ENCODE results near the gene SEC24B.

Gene SEC24B

DNA sequence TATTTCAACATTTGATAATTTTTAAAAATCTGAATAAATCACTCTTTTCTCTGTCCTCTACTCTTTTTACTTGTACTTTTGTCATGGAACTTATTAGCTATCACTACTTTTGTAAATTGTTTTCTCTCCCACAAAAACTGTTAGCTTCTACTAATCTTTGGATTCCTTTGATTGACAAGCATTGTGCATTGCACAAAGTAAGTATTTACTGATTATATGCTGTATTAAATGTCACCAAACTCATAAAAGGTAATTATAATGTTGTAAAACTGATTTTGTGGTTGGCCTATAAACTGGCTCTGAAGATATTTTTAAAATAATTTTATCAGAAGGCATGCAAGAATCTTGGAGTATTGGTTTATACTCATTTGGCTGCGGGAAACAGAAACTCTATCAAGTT is 15.0 kb upstream of the SEC24B start:
- Mint-ChIP-seq H3K9me3 (no peaks in the 10 kb centered on the region), H3K27ac (no peak overlapping the region), H3K4me1 (peaks cover 8% of the 10 kb centered on the region), H3K27me3 (no peaks in the 10 kb centered on the region), H3K4me3 (no peak overlapping the region)
- DNase-seq (no peak), ATAC-seq (no peak)

DNA sequence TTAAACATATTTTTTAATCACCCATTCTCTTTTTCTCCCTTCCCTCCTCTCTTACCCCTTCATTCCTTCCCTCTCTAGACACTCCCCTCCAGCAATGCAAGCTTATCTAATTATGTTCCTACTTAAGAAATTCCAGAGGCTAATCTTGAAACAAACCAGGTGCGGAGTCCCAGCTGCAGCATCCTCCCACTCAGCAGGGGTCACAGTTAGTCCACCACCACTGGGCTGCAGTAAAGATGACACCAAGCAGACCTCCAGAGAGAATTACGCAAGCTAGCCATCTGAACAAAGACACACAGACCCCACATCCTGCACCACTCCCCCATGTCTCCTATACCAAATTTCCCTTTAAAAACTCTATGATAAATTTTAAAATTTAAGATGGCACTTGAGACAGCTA is 13.9 kb upstream of the SEC24B start:
- Mint-ChIP-seq H3K27me3 (no peaks in the 10 kb centered on the region), H3K4me1 (peaks cover 8% of the 10 kb centered on the region), H3K27ac (no peak overlapping the region), H3K9me3 (no peaks in the 10 kb centered on the region), H3K4me3 (no peak overlapping the region)
- ATAC-seq (no peak), DNase-seq (no peak)

DNA sequence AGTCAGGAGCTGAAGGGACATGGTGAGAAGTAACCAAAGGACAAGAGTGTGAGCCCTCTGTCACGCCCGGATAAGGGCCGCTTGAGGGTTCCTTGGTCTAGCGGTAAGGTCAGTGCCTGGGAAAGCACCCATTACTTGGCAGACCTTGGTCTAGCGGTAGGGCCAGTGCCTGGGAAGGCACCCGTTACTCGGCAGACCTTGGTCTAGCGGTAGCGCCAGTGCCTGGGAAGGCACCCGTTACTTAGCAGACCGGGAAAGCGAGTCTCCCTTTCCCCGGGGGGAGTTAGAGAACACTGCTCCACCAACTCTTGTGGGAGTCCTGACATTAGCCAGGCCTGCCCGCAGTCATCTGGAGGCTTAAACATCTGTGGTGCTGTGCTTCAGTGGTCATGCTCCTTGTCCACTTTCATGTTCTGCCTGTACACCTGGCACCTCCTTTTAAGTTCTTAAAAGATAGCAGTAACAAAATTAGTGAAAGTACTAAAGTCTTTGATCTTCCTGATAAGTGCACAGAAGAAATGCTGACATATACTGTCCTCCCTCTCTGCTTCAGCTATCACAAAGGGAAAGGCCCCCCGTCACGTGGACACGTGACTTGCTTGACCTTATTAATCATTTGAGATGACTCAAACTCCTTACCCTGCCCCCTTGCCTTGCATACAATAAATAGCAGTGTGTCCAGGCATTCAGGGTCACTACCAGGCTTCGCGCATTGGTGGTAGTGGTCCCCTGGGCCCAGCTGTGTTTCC is 9.3 kb upstream of the SEC24B start:
- no peak overlapping the region for H3K4me3 Mint-ChIP-seq
- H3K9me3 Mint-ChIP-seq: no peaks in the 10 kb centered on the region
- peaks cover 11% of the 10 kb centered on the region for H3K4me1 Mint-ChIP-seq
- H3K27me3 Mint-ChIP-seq: no peaks in the 10 kb centered on the region
- ATAC-seq (no peak), DNase-seq (no peak)
- H3K27ac Mint-ChIP-seq: no peak overlapping the region

DNA sequence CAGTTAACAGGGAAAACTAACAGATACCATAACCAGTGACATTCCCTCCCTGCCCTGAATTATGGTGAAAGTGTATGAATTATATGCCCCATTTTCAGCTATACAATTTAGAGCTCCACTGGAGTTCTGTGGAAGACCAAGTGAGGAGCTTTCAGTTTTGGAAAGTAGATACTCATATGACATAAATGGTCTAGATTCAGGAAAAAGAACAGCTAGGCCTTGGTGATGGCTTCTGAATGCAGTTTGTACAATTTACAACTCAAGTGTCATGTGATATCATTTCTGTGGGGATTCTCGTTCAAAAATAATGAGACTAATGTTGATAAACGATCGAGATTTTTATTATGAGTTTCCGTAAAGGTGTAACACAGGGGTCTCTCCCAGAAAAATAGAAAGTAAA is 8.2 kb upstream of the SEC24B start:
- no peaks in the 10 kb centered on the region for H3K27me3 Mint-ChIP-seq
- no peak overlapping the region for H3K27ac Mint-ChIP-seq
- peaks cover 20% of the 10 kb centered on the region for H3K4me1 Mint-ChIP-seq
- DNase-seq: no peak
- ATAC-seq: no peak
- H3K4me3 Mint-ChIP-seq: no peak overlapping the region
- no peaks in the 10 kb centered on the region for H3K9me3 Mint-ChIP-seq

DNA sequence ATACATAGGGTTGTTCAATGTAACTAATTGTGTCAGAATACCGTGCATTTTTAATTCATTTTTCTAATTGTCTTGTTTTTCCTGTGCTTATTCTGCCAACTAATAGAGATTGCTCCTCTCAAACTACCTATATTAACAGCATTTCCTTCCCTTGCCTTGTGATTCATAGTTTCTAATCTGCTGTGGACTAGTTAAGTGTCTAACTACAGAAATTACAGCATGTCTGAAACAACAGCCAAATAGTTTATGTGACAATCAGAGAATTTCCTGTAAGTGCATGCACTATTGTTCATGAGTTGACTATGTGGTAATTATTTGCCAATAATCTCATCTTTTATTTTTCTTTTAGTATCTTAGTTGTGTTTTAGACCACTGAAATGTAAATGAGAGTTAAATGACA is 4.1 kb upstream of the SEC24B start:
- Mint-ChIP-seq H3K27ac (peak overlapping the region in 1 of 2 donors; percentile 83), H3K4me1 (peaks cover 27% of the 10 kb centered on the region), H3K4me3 (peak overlapping the region in 1 of 2 donors; percentile 25), H3K27me3 (no peaks in the 10 kb centered on the region), H3K9me3 (no peaks in the 10 kb centered on the region)
- DNase-seq: no peak
- ATAC-seq: peak; percentile 29

DNA sequence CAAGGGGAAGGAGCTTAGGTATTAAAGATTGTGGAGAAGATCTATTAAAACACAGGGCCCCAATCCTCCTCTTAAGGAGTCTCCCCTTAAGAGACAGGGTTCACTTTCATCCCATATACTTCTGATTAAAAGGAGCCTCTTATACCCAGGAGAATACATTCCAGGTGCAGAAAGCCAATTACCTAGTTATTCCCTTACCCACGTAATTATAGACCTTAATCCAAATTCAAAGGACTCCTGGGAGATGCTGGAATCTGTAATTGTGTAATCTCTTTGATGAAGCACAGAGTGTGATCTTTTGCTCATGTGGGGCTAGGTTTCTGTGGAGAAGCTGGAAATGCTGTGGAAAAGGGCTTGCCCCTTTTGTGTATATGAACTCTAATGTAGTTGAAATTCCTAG is 1.4 kb upstream of the SEC24B start:
- Mint-ChIP-seq H3K4me3 (peak overlapping the region in 1 of 2 donors; percentile 85), H3K4me1 (peaks cover 50% of the 10 kb centered on the region), H3K27ac (no peak overlapping the region), H3K27me3 (no peaks in the 10 kb centered on the region), H3K9me3 (no peaks in the 10 kb centered on the region)
- ATAC-seq (no peak), DNase-seq (no peak)

DNA sequence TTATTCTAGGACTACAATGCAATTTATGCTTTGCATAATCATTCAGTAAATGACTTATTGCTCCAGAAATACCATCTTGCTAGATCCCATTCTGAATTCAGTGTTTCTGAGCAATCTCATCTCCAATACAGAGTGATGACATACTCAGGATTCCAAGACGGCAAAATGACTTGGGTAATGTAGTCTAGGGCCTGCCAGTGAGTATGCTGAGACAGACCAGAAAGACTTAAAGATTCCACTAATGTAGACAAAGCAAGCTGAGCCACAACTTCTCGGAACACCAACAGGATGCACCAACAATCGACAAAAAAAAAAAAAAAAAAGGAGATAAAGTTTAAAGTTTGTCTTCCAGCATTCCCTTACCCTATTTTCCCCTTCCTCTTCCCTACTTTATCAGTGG is 919 bp upstream of the SEC24B start:
- peak overlapping the region; percentile 79 to 85 for H3K4me3 Mint-ChIP-seq
- peak overlapping the region; percentile 92 for H3K27ac Mint-ChIP-seq
- peaks cover 55% of the 10 kb centered on the region for H3K4me1 Mint-ChIP-seq
- no peaks in the 10 kb centered on the region for H3K9me3 Mint-ChIP-seq
- DNase-seq (no peak), ATAC-seq (no peak)
- H3K27me3 Mint-ChIP-seq: no peaks in the 10 kb centered on the region

DNA sequence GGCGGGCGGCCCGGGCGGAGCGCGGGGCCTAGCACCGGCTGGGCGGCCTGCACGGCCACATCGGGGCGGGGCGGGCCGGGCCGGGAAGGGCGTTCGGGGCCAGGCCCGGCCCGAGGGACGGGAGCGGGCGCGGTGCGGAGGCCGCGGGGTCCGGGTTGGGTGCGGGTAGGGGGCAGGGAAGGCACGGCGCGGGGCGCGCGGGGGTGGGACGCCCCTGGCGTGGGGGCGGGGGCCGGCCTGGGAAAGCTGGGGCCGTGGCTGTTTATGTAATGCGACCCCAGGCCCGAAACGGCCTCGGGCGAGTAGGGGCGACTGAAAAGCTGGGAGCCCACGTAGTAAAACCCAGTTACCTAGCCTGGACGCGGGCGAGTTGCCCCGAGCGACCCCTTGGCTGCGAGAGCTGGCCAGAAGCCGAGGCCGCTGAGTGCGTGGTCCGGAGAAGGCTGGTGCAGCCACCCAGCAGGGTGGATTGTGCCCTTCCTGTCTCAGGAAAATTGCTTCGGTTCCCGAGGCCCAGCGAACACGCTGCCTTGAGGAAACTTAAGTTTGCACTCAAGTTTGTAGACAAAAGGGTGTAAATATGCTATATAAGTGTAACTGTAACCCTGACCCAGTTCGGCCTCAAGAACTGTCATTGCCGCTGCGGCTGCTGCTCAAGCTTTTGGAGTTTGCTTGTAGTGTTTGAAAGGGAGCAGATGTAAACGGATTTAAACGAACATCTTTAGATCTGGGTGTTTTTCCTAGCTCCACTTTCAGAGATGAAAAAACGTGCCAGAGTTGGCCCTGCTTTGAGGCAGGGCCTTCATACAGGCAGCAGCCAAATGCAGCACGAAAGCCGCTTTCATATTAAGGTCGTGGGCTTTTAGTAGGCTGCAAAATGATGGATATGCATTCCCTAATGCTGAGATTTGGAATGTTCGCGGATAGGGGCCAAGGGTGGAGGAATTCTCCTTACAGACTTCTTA is 674 bp downstream of the SEC24B start:
- DNase-seq (peak in 1 of 2 donors; percentile 23), ATAC-seq (peak; percentile 68)
- peak overlapping the region; percentile 72 to 82 for H3K4me3 Mint-ChIP-seq
- no peaks in the 10 kb centered on the region for H3K27me3 Mint-ChIP-seq
- peak overlapping the region in 1 of 2 donors; percentile 21 for H3K27ac Mint-ChIP-seq
- no peaks in the 10 kb centered on the region for H3K9me3 Mint-ChIP-seq
- H3K4me1 Mint-ChIP-seq: peaks cover 67% of the 10 kb centered on the region

DNA sequence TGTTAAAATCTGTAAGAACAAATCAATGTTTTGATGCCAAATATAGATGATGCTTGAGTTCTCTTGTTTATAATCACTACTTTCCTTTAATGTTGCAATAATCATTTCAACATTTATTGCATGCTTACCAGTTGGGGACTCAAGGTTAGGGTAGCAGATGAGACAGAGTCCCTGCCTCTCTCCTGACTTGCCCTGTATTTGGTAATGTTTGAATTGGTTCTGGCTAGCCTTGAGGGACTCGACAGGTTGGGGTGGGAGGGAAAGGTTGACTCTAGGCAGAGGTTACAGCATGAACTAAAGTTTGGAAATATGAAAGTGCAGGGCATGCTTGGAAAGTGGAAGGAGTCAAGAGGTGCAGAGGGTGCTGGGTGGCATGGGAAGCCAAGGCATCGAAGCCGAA is 2.0 kb downstream of the SEC24B start:
- peak overlapping the region; percentile 72 to 82 for H3K4me3 Mint-ChIP-seq
- H3K27me3 Mint-ChIP-seq: no peaks in the 10 kb centered on the region
- no peak overlapping the region for H3K27ac Mint-ChIP-seq
- peaks cover 65% of the 10 kb centered on the region for H3K4me1 Mint-ChIP-seq
- ATAC-seq: no peak
- DNase-seq: no peak
- no peaks in the 10 kb centered on the region for H3K9me3 Mint-ChIP-seq

DNA sequence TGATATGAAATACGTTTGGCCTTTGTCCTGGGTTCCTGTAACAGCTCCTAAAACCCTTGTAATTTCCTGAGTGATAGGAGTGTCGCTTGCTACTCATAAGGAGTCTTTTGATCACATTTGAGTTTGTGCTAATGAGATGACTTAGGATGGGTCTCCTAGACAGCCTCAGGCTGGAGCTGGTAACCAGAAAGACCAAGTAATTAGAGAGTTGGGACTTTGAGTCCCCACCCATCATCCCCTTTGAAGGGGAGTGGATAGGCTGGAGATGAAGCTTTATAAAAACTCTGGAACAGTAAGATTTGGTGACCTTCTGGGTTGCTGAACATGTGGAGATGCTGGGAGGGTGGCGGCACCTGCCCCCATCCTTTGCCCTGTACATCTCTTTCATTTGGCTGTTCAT is 2.9 kb downstream of the SEC24B start:
- Mint-ChIP-seq H3K4me1 (peaks cover 72% of the 10 kb centered on the region), H3K27ac (no peak overlapping the region), H3K4me3 (peak overlapping the region; percentile 12 to 72), H3K27me3 (no peaks in the 10 kb centered on the region), H3K9me3 (no peaks in the 10 kb centered on the region)
- ATAC-seq (no peak), DNase-seq (no peak)

DNA sequence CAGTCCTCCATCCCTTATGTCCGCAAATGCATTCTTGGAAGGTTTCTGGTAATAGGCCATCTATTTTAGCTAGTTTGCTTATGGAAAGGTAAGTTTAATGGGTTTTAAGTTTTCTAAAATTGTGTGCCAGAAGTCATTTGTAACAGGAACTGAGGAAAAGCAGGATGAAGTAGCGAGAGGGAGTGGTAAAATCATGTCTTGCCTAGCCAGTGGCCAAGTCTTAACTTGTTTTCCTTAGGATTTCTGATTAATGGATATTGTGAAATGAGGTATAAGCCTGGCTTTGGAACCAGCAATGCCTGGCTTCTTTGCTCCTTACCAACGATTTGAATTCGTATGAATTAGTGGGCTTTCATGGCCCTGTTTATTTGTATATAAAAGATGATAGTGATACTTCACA is 7.3 kb downstream of the SEC24B start:
- no peak overlapping the region for H3K27ac Mint-ChIP-seq
- H3K9me3 Mint-ChIP-seq: no peaks in the 10 kb centered on the region
- H3K27me3 Mint-ChIP-seq: no peaks in the 10 kb centered on the region
- H3K4me3 Mint-ChIP-seq: no peak overlapping the region
- DNase-seq: no peak
- peaks cover 78% of the 10 kb centered on the region for H3K4me1 Mint-ChIP-seq
- ATAC-seq: no peak

DNA sequence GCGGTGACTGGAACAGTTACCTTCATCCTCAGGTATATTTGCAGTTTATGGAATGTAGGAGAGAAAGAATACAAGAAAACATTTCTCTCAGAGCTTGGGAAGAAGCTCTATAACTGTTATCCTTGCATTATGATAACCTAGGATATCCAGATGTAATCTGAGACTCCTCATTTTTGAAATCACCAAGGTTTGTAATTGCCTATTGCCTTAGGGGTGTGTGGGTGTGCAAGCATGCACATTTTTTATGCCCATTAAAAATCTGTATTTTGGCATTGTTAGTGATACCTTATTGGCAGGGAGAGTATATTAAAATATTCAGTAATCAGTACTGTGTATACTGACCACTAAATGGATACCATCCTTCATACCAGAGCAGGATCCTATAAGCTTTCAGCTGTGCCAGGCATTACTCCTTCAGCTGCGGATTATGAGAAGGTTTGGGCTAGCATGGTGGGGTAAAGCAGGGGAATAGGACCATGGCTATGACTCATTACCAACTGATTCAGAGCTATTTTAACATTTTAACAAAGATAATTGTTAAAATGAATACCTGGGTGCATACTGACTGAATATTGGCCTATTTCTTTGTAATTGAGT is 8.3 kb downstream of the SEC24B start:
- Mint-ChIP-seq H3K27me3 (no peaks in the 10 kb centered on the region), H3K27ac (no peak overlapping the region), H3K4me1 (peaks cover 77% of the 10 kb centered on the region), H3K9me3 (no peaks in the 10 kb centered on the region), H3K4me3 (no peak overlapping the region)
- DNase-seq: no peak
- ATAC-seq: no peak

DNA sequence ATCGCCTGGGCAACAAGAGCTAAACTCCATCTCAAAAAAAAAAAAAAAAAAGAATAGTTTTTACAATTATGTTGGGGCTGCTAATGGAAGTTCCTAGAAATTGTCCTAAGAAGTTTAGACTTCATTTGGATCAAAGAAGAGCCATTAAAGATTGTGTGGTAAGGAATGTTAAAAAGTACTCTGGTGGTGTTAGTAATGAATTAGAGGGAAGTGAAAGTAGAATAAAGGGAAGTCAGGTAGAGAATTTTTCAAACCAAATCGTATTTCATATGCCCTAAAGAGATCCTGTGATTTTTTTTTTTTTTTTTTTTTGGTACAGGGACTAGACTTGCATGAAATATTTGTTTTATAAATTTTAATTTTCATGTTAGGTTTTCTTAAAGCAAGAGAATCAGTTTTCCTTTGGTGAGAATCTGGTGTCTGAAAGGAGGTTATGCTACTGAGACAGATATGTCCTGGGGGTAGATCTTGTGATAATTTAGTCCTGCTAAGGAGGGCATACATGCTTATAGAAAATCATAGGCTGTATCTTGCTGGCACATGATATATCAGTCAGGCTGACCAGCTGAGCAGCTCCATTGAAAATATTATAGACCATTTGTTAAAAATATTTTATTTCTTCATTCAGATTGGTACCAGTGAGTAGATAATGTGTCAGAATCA is 10.7 kb downstream of the SEC24B start:
- peaks cover 68% of the 10 kb centered on the region for H3K4me1 Mint-ChIP-seq
- H3K27me3 Mint-ChIP-seq: no peaks in the 10 kb centered on the region
- DNase-seq: no peak
- H3K27ac Mint-ChIP-seq: peak overlapping the region in 1 of 2 donors; percentile 19
- no peaks in the 10 kb centered on the region for H3K9me3 Mint-ChIP-seq
- no peak for ATAC-seq
- H3K4me3 Mint-ChIP-seq: no peak overlapping the region

DNA sequence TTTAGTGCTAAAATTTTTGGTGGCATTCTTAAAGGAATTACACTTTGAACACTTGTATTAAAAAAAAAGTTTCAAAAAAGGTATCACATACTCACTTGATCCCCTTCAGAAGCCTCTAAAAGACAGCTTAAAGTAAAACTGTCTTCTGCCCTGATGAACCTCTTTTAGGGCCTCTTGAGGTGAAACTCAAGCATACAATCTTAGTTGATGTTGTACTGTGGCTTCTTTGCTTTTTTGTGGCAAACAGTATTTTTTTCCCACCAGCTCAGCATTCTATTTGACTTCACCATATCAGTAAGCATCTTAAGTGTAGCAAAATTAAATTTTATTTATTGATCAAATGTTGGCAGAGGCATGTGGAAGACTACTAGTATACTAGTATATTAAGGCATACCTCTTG is 13.7 kb downstream of the SEC24B start:
- H3K4me1 Mint-ChIP-seq: peaks cover 53% of the 10 kb centered on the region
- H3K27me3 Mint-ChIP-seq: no peaks in the 10 kb centered on the region
- no peak overlapping the region for H3K27ac Mint-ChIP-seq
- DNase-seq (no peak), ATAC-seq (no peak)
- H3K4me3 Mint-ChIP-seq: no peak overlapping the region
- H3K9me3 Mint-ChIP-seq: no peaks in the 10 kb centered on the region

DNA sequence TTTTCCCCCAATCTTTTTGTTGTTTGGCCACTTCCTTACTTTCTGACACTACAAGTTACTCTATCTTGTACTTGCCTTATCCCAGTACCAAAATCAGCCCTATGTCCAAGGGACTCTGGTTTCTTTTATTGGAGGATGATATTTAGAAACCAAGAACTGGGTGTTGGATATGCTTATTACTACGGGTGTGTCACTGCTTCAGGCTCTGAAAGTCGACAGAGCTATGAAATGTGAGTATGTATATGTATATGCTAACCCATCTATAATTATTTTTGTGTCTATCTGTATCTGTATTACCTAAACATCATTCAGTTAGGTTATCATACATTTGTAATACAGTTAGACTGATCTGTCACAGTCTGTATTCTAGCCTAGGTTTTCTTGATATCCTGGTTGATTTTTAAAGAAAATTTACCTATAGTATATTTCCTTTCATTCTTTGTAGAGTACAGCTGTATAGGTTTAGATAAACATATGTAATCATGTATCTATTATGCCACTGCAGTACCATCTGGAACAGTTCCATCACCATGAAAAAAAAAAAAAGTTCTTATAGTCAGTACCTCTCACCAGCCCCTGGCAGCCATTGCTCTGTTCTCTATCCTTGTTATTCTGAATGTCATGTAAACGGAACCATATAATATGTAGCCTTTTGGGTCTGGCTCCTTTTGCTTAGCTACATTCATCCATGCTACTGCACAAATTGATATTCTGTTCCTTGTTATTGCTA is 18.1 kb downstream of the SEC24B start:
- no peak for ATAC-seq
- Mint-ChIP-seq H3K27ac (no peak overlapping the region), H3K4me3 (no peak overlapping the region), H3K27me3 (no peaks in the 10 kb centered on the region), H3K4me1 (peaks cover 34% of the 10 kb centered on the region), H3K9me3 (no peaks in the 10 kb centered on the region)
- no peak for DNase-seq
